T-helper 1 cell treated with Interleukin-12 subunit alpha and Interleukin-12 subunit beta and Interleukin-4 antibody, amounts not matched to agents 30 μg/mL and 1 μg/mL, for 36 hours (primary cell): ENCODE measurements around the gene LRRC45.

ENCODE experiments used
- H3K27ac Mint-ChIP-seq: one replicate; pipeline ENCODE4 v1.8.0; 2021; ENCODE audit warnings: mild to moderate bottlenecking, mixed read lengths
- H3K27me3 Mint-ChIP-seq: one replicate; pipeline ENCODE4 v1.8.0; 2021; ENCODE audit warnings: low read depth, mixed read lengths
- H3K36me3 Mint-ChIP-seq: one replicate; pipeline ENCODE4 v1.8.0; 2021; ENCODE audit warnings: low read depth, mixed read lengths
- H3K4me1 Mint-ChIP-seq: one replicate; pipeline ENCODE4 v1.8.0; 2021; ENCODE audit warnings: low read depth, mixed read lengths
- H3K4me3 Mint-ChIP-seq: one replicate; pipeline ENCODE4 v1.8.0; 2021; ENCODE audit warnings: mild to moderate bottlenecking, moderate library complexity, mixed read lengths
- H3K9me3 Mint-ChIP-seq: one replicate; pipeline ENCODE4 v1.8.0; 2021; ENCODE audit warnings: mixed read lengths

Gene LRRC45

GRCh38 chr17:82050761-82051641 is 27.9 kb downstream of the LRRC45 start:
- Mint-ChIP-seq H3K9me3 (no peaks in the 10 kb centered on the region), H3K36me3 (peaks cover 5% of the 10 kb centered on the region), H3K27me3 (no peaks in the 10 kb centered on the region), H3K4me1 (peaks cover 11% of the 10 kb centered on the region), H3K4me3 (peak overlapping the region; percentile 88), H3K27ac (peak overlapping the region; percentile 88)

- H3K36me3 Mint-ChIP-seq, result peaks cover 5% of the 10 kb centered on the region
- H3K9me3 Mint-ChIP-seq, result no peaks in the 10 kb centered on the region
These were observed 28.9 kb downstream of the LRRC45 start, which contains the start of the genes GPS1 and RFNG for GRCh38 chr17:82051776-82052637. TSS of gene GPS1 (plus strand) at chr17:82051898. CDS start at chr17:82051932, 34 bp downstream. TSS of gene RFNG (minus strand) at chr17:82051811. CDS start at chr17:82051766, 45 bp downstream.

GRCh38 chr17:82052638-82053059 is 29.5 kb downstream of the LRRC45 start:
- H3K4me1 Mint-ChIP-seq, result peaks cover 8% of the 10 kb centered on the region
- no peak overlapping the region for H3K27ac Mint-ChIP-seq
- H3K27me3 Mint-ChIP-seq, result no peaks in the 10 kb centered on the region
- peaks cover 2% of the 10 kb centered on the region for H3K36me3 Mint-ChIP-seq
- H3K9me3 Mint-ChIP-seq, result no peaks in the 10 kb centered on the region
- H3K4me3 Mint-ChIP-seq, result peak overlapping the region; percentile 70

More at GRCh38 chr17:82051776-82052637, 28.9 kb downstream of the LRRC45 start, which contains the start of the genes GPS1 and RFNG:
- H3K4me3 Mint-ChIP-seq, result peak within 1 kb of the TSS; percentile 88
- H3K27ac Mint-ChIP-seq, result peak within 1 kb of the TSS; percentile 88
- no peaks in the 10 kb centered on the region for H3K27me3 Mint-ChIP-seq
- peaks cover 11% of the 10 kb centered on the region for H3K4me1 Mint-ChIP-seq

GRCh38 chr17:82053130-82053529 is 30.0 kb downstream of the LRRC45 start:
- Mint-ChIP-seq H3K4me3 (peak overlapping the region; percentile 70), H3K4me1 (peaks cover 7% of the 10 kb centered on the region), H3K27me3 (no peaks in the 10 kb centered on the region), H3K9me3 (no peaks in the 10 kb centered on the region), H3K27ac (peak overlapping the region; percentile 20), H3K36me3 (peaks cover 3% of the 10 kb centered on the region)

GRCh38 chr17:82053556-82054263 is 30.6 kb downstream of the LRRC45 start:
- H3K4me1 Mint-ChIP-seq, result peaks cover 7% of the 10 kb centered on the region
- H3K9me3 Mint-ChIP-seq, result no peaks in the 10 kb centered on the region
- peak overlapping the region; percentile 20 for H3K27ac Mint-ChIP-seq
- no peaks in the 10 kb centered on the region for H3K27me3 Mint-ChIP-seq
- H3K36me3 Mint-ChIP-seq, result peaks cover 3% of the 10 kb centered on the region
- peak overlapping the region; percentile 70 for H3K4me3 Mint-ChIP-seq

GRCh38 chr17:82054351-82055022 is 31.4 kb downstream of the LRRC45 start:
- Mint-ChIP-seq H3K27ac (no peak overlapping the region), H3K9me3 (no peaks in the 10 kb centered on the region), H3K4me3 (peak overlapping the region; percentile 37), H3K4me1 (peaks cover 7% of the 10 kb centered on the region), H3K27me3 (no peaks in the 10 kb centered on the region), H3K36me3 (peaks cover 3% of the 10 kb centered on the region)

GRCh38 chr17:82055023-82055964 is 32.2 kb downstream of the LRRC45 start:
- peaks cover 3% of the 10 kb centered on the region for H3K36me3 Mint-ChIP-seq
- H3K27ac Mint-ChIP-seq, result no peak overlapping the region
- peaks cover 6% of the 10 kb centered on the region for H3K4me1 Mint-ChIP-seq
- no peaks in the 10 kb centered on the region for H3K27me3 Mint-ChIP-seq
- no peaks in the 10 kb centered on the region for H3K9me3 Mint-ChIP-seq
- peak overlapping the region; percentile 37 for H3K4me3 Mint-ChIP-seq

GRCh38 chr17:82055965-82056728 is 33.0 kb downstream of the LRRC45 start:
- Mint-ChIP-seq H3K9me3 (no peaks in the 10 kb centered on the region), H3K4me3 (no peak overlapping the region), H3K36me3 (peaks cover 3% of the 10 kb centered on the region), H3K27ac (no peak overlapping the region), H3K27me3 (no peaks in the 10 kb centered on the region), H3K4me1 (peaks cover 2% of the 10 kb centered on the region)

- Mint-ChIP-seq H3K27ac (no peak overlapping the region), H3K27me3 (no peaks in the 10 kb centered on the region), H3K4me1 (peaks cover 2% of the 10 kb centered on the region), H3K36me3 (peaks cover 3% of the 10 kb centered on the region), H3K4me3 (no peak overlapping the region), H3K9me3 (no peaks in the 10 kb centered on the region)
These were observed 33.9 kb downstream of the LRRC45 start for GRCh38 chr17:82056729-82057621.

- H3K36me3 Mint-ChIP-seq, result peaks cover 3% of the 10 kb centered on the region
- H3K9me3 Mint-ChIP-seq, result no peaks in the 10 kb centered on the region
- H3K27me3 Mint-ChIP-seq, result no peaks in the 10 kb centered on the region
- H3K4me3 Mint-ChIP-seq, result no peak overlapping the region
- H3K27ac Mint-ChIP-seq, result no peak overlapping the region
- peaks cover under 1% of the 10 kb centered on the region for H3K4me1 Mint-ChIP-seq
These were observed 35.2 kb downstream of the LRRC45 start for GRCh38 chr17:82058230-82058854.

- Mint-ChIP-seq H3K36me3 (peaks cover 3% of the 10 kb centered on the region), H3K27ac (no peak overlapping the region)
These were observed 35.7 kb downstream of the LRRC45 start for GRCh38 chr17:82058855-82059249.

More at GRCh38 chr17:82058855-82059249, 35.7 kb downstream of the LRRC45 start:
- H3K9me3 Mint-ChIP-seq, result no peaks in the 10 kb centered on the region
- H3K4me1 Mint-ChIP-seq, result no peaks in the 10 kb centered on the region
- no peak overlapping the region for H3K4me3 Mint-ChIP-seq
- no peaks in the 10 kb centered on the region for H3K27me3 Mint-ChIP-seq
